Thyroid gland (tissue), 4 donors: ENCODE results near the gene SPTBN1.

ENCODE experiments used
- CTCF ChIP-seq, 6 experiments: fragments of 200-600 bp in 3 of 6; fragments of 450-650 bp in 3 of 6; sonication (generic) in 3 of 6; IDR thresholded peaks; one replicate each; pipeline ENCODE4 v1.5.1; 2016 to 2019; ENCODE audit warnings: antibody characterized with exemption in 6 of 6, mild to moderate bottlenecking in 2 of 6, inconsistent platforms in 1 of 6, moderate library complexity in 1 of 6
- POLR2A ChIP-seq, 2 donors: fragments of 450-650 bp; IDR thresholded peaks; one replicate each; pipeline ENCODE4 v1.6.1; 2017; ENCODE audit warnings: antibody characterized with exemption in 2 of 2, mild to moderate bottlenecking in 2 of 2, moderate library complexity in 1 of 2

GRCh38 chr2:54597153-54597848, 141.2 kb downstream of the SPTBN1 start:
- TF ChIP-seq CTCF (IDR thresholded peaks at IDR 0.05), result no peak
- TF ChIP-seq POLR2A (IDR thresholded peaks at IDR 0.05), result no peak
